ENCODE data around the gene GPATCH3.

GRCh38 chr1:26915204-26915842 is 15.1 kb upstream of the GPATCH3 start:
- TF ChIP-seq CTCF (optimal IDR thresholded peaks at IDR 0.05 in 1 of 3, IDR thresholded peaks at IDR 0.05 in 1 of 3, conservative IDR thresholded peaks at IDR 0.05 in 1 of 3; ENCODE audit: extremely low read depth in 1 of 3, insufficient read depth in 2 of 3, low read length in 3 of 3) (no peak), EZH2 (IDR thresholded peaks at IDR 0.05; ENCODE audit: low read length) (no peak)

Data from keratinocyte (primary cell).